HepG2 (cell line): ENCODE results near the gene CELF2. TPM values are rescaled to one million over a fixed set of nuclear protein-coding genes. Genes with fewer than 3 reads are reported as not detected.

Experiments
- ATAC-seq: fragments of 200-7000 bp; cut with Tn5 transposase; 3 replicates; pipeline ENCODE4 v1.9.1; 2020; ENCODE audit warnings: mild to moderate bottlenecking, moderate library complexity
- BruUV-seq: library from RNA; stranded (reverse); fragments of 400-500 nt; replicated peaks from 2 replicates; lab custom pipeline; 2021; lab: Mats Ljungman, UMichigan
- CTCF ChIA-PET: fragments of 300-600 bp; formaldehyde crosslinking; extraction: SDS; loops from one replicate; lab custom pipeline; 2021; ENCODE audit warnings: low total read pairs, inconsistent platforms, low intra/inter-chr PET ratio; lab: Yijun Ruan, JAX
- POLR2A ChIA-PET: fragments of 350-600 bp; sonication (Branson Sonifier 250); formaldehyde crosslinking; loops from one replicate; lab custom pipeline; 2020; ENCODE audit warnings: antibody characterized with exemption, inconsistent platforms; lab: Yijun Ruan, JAX
- DNase-seq: peaks from one replicate; pipeline ENCODE4 v3.0.0-alpha.2; 2015; ENCODE audit warnings: low spot score
- FAIRE-seq: peaks from 3 replicates; lab custom pipeline; 2011; peaks lifted over from hg19 to GRCh38; lab: Jason Lieb, UNC
- H2AFZ ChIP-seq: one replicate; pipeline ENCODE4 v1.6.1; 2011; ENCODE audit warnings: low read length, inconsistent platforms
- H3K27ac ChIP-seq: fragments of 300-600 bp; 3 replicates; pipeline ENCODE4 v1.8.0; 2011; ENCODE audit warnings: mixed run types, mild to moderate bottlenecking, mixed read lengths, low read length, inconsistent platforms; ENCODE audit not compliant: insufficient read depth; ENCODE audit errors: extremely low read length
- H3K27me3 ChIP-seq, 2 experiments: fragments of 200-600 bp in 1 of 2; 2 replicates in 1 of 2; 3 replicates in 1 of 2; pipeline versions ENCODE4 v1.6.0 to v1.8.0; 2011; ENCODE audit warnings: low read length in 2 of 2, mild to moderate bottlenecking in 2 of 2, moderate library complexity in 2 of 2, inconsistent platforms in 1 of 2; ENCODE audit not compliant: insufficient read depth in 2 of 2, control insufficient read depth in 1 of 2
- H3K36me3 ChIP-seq, 2 experiments: fragments of 200-600 bp in 1 of 2; replicated peaks in 1 of 2; 2 replicates in 1 of 2; 3 replicates in 1 of 2; pipeline versions ENCODE4 v1.5.1 to v1.8.0; 2011; ENCODE audit warnings: low read length in 2 of 2, inconsistent platforms in 1 of 2; ENCODE audit not compliant: insufficient read depth in 2 of 2, control insufficient read depth in 1 of 2
- H3K4me1 ChIP-seq: 2 replicates; pipeline ENCODE4 v1.5.1; 2012; ENCODE audit warnings: low read length, inconsistent platforms; ENCODE audit not compliant: insufficient read depth
- H3K4me2 ChIP-seq: 2 replicates; pipeline ENCODE4 v1.6.0; 2011; ENCODE audit warnings: low read depth, low read length, inconsistent platforms
- H3K4me3 ChIP-seq, 3 experiments: fragments of 200-600 bp in 1 of 3; sonication (generic), shearing (Covaris generic) in 1 of 3; replicated peaks in 1 of 3; 2 replicates each; pipeline ENCODE4 v1.5.1; 2011 to 2016; ENCODE audit warnings: low read length in 3 of 3, inconsistent platforms in 2 of 3, low read depth in 2 of 3, mild to moderate bottlenecking in 2 of 3, control low read depth in 1 of 3, mixed read lengths in 1 of 3; ENCODE audit not compliant: insufficient read depth in 1 of 3
- H3K79me2 ChIP-seq: one replicate; pipeline ENCODE4 v1.6.1; 2011; ENCODE audit warnings: low read length, inconsistent platforms; ENCODE audit not compliant: insufficient read depth
- H3K9ac ChIP-seq: 2 replicates; pipeline ENCODE4 v1.6.0; 2011; ENCODE audit warnings: mild to moderate bottlenecking, low read depth, low read length, inconsistent platforms; ENCODE audit not compliant: insufficient read depth
- H3K9me3 ChIP-seq: 2 replicates; pipeline ENCODE4 v1.5.1; 2012; ENCODE audit warnings: mild to moderate bottlenecking, low read length
- H4K20me1 ChIP-seq: 2 replicates; pipeline ENCODE4 v1.6.0; 2011; ENCODE audit warnings: inconsistent platforms, mild to moderate bottlenecking, low read length, moderate library complexity; ENCODE audit not compliant: insufficient read depth
- BCL6 ChIP-seq: IDR thresholded peaks from 2 replicates; pipeline ENCODE4 v1.6.1; 2016; ENCODE audit warnings: missing genetic modification reagents, missing compliant biosample characterization
- CCDC6 ChIP-seq: sonication (generic); formaldehyde crosslinking; IDR thresholded peaks from 2 replicates; pipeline ENCODE4 v1.8.1; 2022; ENCODE audit warnings: mild to moderate bottlenecking, missing genetic modification reagents, moderate library complexity
- CENPBD1 ChIP-seq: sonication (generic); formaldehyde crosslinking; IDR thresholded peaks from 2 replicates; pipeline ENCODE4 v1.8.0; 2022; ENCODE audit warnings: missing genetic modification reagents, low read depth, mild to moderate bottlenecking, borderline replicate concordance
- GTF2F1 ChIP-seq: fragments of 150-350 bp; IDR thresholded peaks from 2 replicates; pipeline ENCODE4 v1.6.1; 2014; ENCODE audit warnings: low read length
- HNF4A ChIP-seq: sonication (generic); formaldehyde crosslinking; IDR thresholded peaks from 2 replicates; pipeline ENCODE4 v1.4.0; 2020; ENCODE audit warnings: missing genetic modification reagents
- PHB2 ChIP-seq: fragments of 450-650 bp; IDR thresholded peaks from 2 replicates; pipeline ENCODE4 v1.6.1; 2018; ENCODE audit not compliant: partially characterized antibody
- PLRG1 ChIP-seq: fragments of 450-650 bp; conservative IDR thresholded peaks from 2 replicates; pipeline ENCODE4 v1.6.1; 2016
- PRMT3 ChIP-seq: sonication (generic); formaldehyde crosslinking; IDR thresholded peaks from 2 replicates; pipeline ENCODE4 v1.8.1; 2022; ENCODE audit warnings: low read depth, mild to moderate bottlenecking, moderate library complexity, missing genetic modification reagents, borderline replicate concordance
- XRCC5 ChIP-seq: fragments of 200-400 bp; formaldehyde crosslinking; optimal IDR thresholded peaks from 2 replicates; pipeline ENCODE3; 2017; ENCODE audit warnings: mild to moderate bottlenecking, low read length
- ZBTB34 ChIP-seq: sonication (generic); formaldehyde crosslinking; IDR thresholded peaks from 2 replicates; pipeline ENCODE4 v1.8.0; 2022; ENCODE audit warnings: mild to moderate bottlenecking, missing genetic modification reagents
- ZNF276 ChIP-seq: sonication (generic); formaldehyde crosslinking; IDR thresholded peaks from 2 replicates; pipeline ENCODE4 v1.4.0; 2020; ENCODE audit warnings: mild to moderate bottlenecking, low read depth, missing genetic modification reagents
- ZNF350 ChIP-seq: sonication (generic); formaldehyde crosslinking; IDR thresholded peaks from 2 replicates; pipeline ENCODE4 v1.4.0; 2020; ENCODE audit warnings: mild to moderate bottlenecking, low read depth, missing genetic modification reagents, borderline replicate concordance
- ZNF44 ChIP-seq: sonication (generic); formaldehyde crosslinking; IDR thresholded peaks from 2 replicates; pipeline ENCODE4 v1.5.1; 2020; ENCODE audit warnings: mild to moderate bottlenecking, missing genetic modification reagents
- ZNF572 ChIP-seq: sonication (generic); formaldehyde crosslinking; IDR thresholded peaks from 2 replicates; pipeline ENCODE4 v1.5.1; 2020; ENCODE audit warnings: mild to moderate bottlenecking, missing genetic modification reagents
- ZNF775 ChIP-seq: sonication (generic); formaldehyde crosslinking; IDR thresholded peaks from 2 replicates; pipeline ENCODE4 v1.4.0; 2020; ENCODE audit warnings: missing genetic modification reagents, mild to moderate bottlenecking, moderate library complexity, borderline replicate concordance
- WGBS: methylation state at CpG from one replicate; pipeline ENCODE4 v1.1.6; 2017; ENCODE audit warnings: low lambda C conversion rate; 5-methylcytosine and 5-hydroxymethylcytosine counted together
- in situ Hi-C: cut with HindIII; loops from 2 replicates; pipeline ENCODE4 v1.10.0; 2017; ENCODE audit warnings: low pct_unique_long_range_greater_than_20kb; ENCODE audit not compliant: extremely low pct_ligation_motif_present
- intact Hi-C: fragments of 100-400 bp; cut with micrococcal nuclease; formaldehyde crosslinking; loops from one replicate; pipeline ENCODE4 v1.10.0; 2022; ENCODE audit not compliant: unreplicated experiment
- polyA plus RNA-seq, 8 experiments: library from polyadenylated mRNA; depleted of rRNA in 3 of 8; stranded (reverse) in 7 of 8; unstranded in 1 of 8; fragments of >200 nt; fragmentation: Illumina TruSeq in 4 of 8; extraction: Trizol in 4 of 8; gene quantifications; 2 replicates each; pipeline versions ENCODE4 v1.2.1 to v1.2.3, GENCODE V29; 2011 to 2016; ENCODE audit warnings: low read depth in 4 of 8, missing spikeins in 1 of 8, mixed read lengths in 1 of 8; ENCODE audit not compliant: insufficient read depth in 1 of 8
- total RNA-seq, 5 experiments: library from RNA; depleted of rRNA; stranded (reverse); fragments of >200 nt; fragmentation: Illumina TruSeq; extraction: Trizol; gene quantifications; 2 replicates each; pipeline ENCODE4 v1.2.3, GENCODE V29; 2016; ENCODE audit warnings: low read depth in 1 of 5

The CELF2 gene
- total and polyA plus RNA-seq, 2 of the 13 experiments (the other 11 are each of a cell fraction or from before 2014, with no cell fraction given), result not detected

- Histone ChIP-seq H3K4me1 (no peaks in the 10 kb centered on the region), H3K79me2 (no peaks in the 10 kb centered on the region), H3K4me3 (no peak overlapping the region), H3K27ac (no peak overlapping the region), H3K36me3 (no peaks in the 10 kb centered on the region), H3K27me3 (peaks cover 0 to 21% of the 10 kb centered on the region in 2 experiments; a peak in 1 of 5 replicates), H3K4me2 (no peak overlapping the region), H2AFZ (no peak overlapping the region), H4K20me1 (no peaks in the 10 kb centered on the region), H3K9ac (no peak overlapping the region), H3K9me3 (no peaks in the 10 kb centered on the region)
- ChIA-PET POLR2A (no interaction called here), CTCF (no interaction called here)
- ATAC-seq, result no peak
- 2% methylated on average over 3 of the region's 3 CpGs for WGBS
- FAIRE-seq, result no peak
- no TSS peak for BruUV-seq
- no peak for DNase-seq
- intact Hi-C loops, result no loop called here
- TF ChIP-seq ZBTB34, result no peak
- no peak for TF ChIP-seq XRCC5
- TF ChIP-seq ZNF350 (CRISPR knock-in tag), result no peak
- TF ChIP-seq CCDC6 (CRISPR knock-in tag), result no peak
- in situ Hi-C loops, result no loop called here
Observed at GRCh38 chr10:11149807-11150141, 132.1 kb downstream of the CELF2 start.

- WGBS, result 8% methylated on average over 3 of the region's 3 CpGs
- Histone ChIP-seq H3K9me3 (no peaks in the 10 kb centered on the region), H3K9ac (no peak overlapping the region), H3K27me3 (peaks cover 0 to 21% of the 10 kb centered on the region in 2 experiments; a peak in 1 of 5 replicates), H3K36me3 (no peaks in the 10 kb centered on the region), H3K4me3 (no peak overlapping the region), H3K4me2 (no peak overlapping the region), H4K20me1 (no peaks in the 10 kb centered on the region), H3K79me2 (no peaks in the 10 kb centered on the region), H3K27ac (no peak overlapping the region), H2AFZ (no peak overlapping the region), H3K4me1 (no peaks in the 10 kb centered on the region)
- no TSS peak for BruUV-seq
- ChIA-PET POLR2A (no interaction called here), CTCF (no interaction called here)
- intact Hi-C loops (no loop called here), in situ Hi-C loops (no loop called here)
- no peak for DNase-seq
- FAIRE-seq, result no peak
- no peak for ATAC-seq
- TF ChIP-seq PLRG1 (no peak), ZNF276 (CRISPR knock-in tag) (no peak), ZNF775 (CRISPR knock-in tag) (no peak), HNF4A (CRISPR knock-in tag) (no peak), PHB2 (no peak), GTF2F1 (no peak), ZNF572 (CRISPR knock-in tag) (no peak), CENPBD1 (CRISPR knock-in tag) (no peak), PRMT3 (CRISPR knock-in tag) (no peak), BCL6 (no peak), ZNF44 (CRISPR knock-in tag) (no peak)
Observed at GRCh38 chr10:11150231-11150731, 132.6 kb downstream of the CELF2 start.
